Measurements from ENCODE around the gene PA2G4. TPM values are rescaled to one million over a fixed set of nuclear protein-coding genes. Genes with fewer than 3 reads are reported as not detected.
A peak's percentile ranks its signal among the peaks of the same experiment; 100 is the strongest.

Gene PA2G4
- polyA plus RNA-seq, 1 donor from 2014 or later: 115 TPM

DNA sequence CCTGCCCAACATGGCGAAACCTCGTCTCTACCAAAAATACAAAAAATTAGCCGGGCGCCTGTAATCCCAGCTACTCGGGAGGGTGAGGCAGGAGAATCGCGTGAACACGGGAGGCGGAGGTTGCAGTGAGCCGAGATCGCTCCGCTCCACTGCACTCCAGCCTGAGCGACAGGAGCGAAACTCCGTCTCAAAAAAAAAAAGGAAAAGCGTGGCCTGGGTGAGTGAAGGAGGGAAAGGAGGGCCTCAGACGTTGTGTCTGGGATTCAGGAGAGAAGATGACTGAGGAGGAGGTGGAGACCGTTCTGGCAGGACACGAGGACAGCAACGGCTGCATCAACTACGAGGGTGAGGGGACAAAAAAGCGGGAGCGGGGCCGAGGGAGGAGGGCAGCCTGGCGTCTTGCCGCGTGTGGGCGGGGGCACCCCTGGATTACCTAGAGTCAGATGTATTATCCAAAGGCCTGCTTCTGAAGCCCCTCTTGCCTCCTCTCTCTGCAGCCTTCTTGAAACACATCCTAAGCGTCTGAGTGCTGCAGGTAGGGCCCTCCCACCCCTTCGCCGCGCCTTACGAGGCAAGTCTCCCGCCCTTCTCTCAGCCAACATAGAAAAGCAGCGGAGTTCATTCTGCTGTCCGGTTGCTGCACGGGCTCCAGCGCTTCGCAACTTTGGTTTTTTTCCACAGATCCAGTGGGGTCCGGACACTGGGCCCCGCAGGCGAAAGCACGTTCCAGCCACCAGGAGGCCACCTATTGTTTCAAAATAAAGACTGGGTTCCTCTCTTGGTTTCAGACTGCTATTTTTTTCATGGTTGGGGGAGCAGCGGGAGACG is 53.1 kb downstream of the PA2G4 start:
- peak overlapping the region; percentile 98 for H3K27ac ChIP-seq (ENCODE audit: low read length)
- no peaks in the 10 kb centered on the region for H3K9me3 ChIP-seq (ENCODE audit: low read length)
- no peaks in the 10 kb centered on the region for H3K27me3 ChIP-seq (ENCODE audit: insufficient read depth, low read depth, low read length)
- peaks cover 40% of the 10 kb centered on the region for H3K79me2 ChIP-seq (replicated peaks; ENCODE audit: insufficient read depth, low read length)
- peak overlapping the region; percentile 79 for H3K4me3 ChIP-seq (ENCODE audit: low read length)
- H3K9ac ChIP-seq (ENCODE audit: low read length): peak overlapping the region; percentile 92
- H3K9me2 ChIP-seq (ENCODE audit: insufficient read depth, low read length): no peaks in the 10 kb centered on the region
- TF ChIP-seq, protein P1, sequence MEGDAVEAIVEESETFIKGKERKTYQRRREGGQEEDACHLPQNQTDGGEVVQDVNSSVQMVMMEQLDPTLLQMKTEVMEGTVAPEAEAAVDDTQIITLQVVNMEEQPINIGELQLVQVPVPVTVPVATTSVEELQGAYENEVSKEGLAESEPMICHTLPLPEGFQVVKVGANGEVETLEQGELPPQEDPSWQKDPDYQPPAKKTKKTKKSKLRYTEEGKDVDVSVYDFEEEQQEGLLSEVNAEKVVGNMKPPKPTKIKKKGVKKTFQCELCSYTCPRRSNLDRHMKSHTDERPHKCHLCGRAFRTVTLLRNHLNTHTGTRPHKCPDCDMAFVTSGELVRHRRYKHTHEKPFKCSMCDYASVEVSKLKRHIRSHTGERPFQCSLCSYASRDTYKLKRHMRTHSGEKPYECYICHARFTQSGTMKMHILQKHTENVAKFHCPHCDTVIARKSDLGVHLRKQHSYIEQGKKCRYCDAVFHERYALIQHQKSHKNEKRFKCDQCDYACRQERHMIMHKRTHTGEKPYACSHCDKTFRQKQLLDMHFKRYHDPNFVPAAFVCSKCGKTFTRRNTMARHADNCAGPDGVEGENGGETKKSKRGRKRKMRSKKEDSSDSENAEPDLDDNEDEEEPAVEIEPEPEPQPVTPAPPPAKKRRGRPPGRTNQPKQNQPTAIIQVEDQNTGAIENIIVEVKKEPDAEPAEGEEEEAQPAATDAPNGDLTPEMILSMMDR (IDR thresholded peaks at IDR 0.05; ENCODE audit: poor library complexity, severe bottlenecking): peak; percentile 34
- TF ChIP-seq EZH2 (IDR thresholded peaks at IDR 0.05; ENCODE audit: borderline replicate concordance, insufficient read depth, low read length, poor library complexity, severe bottlenecking) (no peak), RAD21 (conservative IDR thresholded peaks at IDR 0.05) (peak; percentile 8), MXI1 (conservative IDR thresholded peaks at IDR 0.05; ENCODE audit: poor library complexity, severe bottlenecking) (peak; percentile 31), EP300 (conservative IDR thresholded peaks at IDR 0.05; ENCODE audit: poor library complexity, severe bottlenecking) (no peak), POLR2AphosphoS5 (IDR thresholded peaks at IDR 0.05) (peak; percentile 7)
- TF ChIP-seq, protein P2, sequence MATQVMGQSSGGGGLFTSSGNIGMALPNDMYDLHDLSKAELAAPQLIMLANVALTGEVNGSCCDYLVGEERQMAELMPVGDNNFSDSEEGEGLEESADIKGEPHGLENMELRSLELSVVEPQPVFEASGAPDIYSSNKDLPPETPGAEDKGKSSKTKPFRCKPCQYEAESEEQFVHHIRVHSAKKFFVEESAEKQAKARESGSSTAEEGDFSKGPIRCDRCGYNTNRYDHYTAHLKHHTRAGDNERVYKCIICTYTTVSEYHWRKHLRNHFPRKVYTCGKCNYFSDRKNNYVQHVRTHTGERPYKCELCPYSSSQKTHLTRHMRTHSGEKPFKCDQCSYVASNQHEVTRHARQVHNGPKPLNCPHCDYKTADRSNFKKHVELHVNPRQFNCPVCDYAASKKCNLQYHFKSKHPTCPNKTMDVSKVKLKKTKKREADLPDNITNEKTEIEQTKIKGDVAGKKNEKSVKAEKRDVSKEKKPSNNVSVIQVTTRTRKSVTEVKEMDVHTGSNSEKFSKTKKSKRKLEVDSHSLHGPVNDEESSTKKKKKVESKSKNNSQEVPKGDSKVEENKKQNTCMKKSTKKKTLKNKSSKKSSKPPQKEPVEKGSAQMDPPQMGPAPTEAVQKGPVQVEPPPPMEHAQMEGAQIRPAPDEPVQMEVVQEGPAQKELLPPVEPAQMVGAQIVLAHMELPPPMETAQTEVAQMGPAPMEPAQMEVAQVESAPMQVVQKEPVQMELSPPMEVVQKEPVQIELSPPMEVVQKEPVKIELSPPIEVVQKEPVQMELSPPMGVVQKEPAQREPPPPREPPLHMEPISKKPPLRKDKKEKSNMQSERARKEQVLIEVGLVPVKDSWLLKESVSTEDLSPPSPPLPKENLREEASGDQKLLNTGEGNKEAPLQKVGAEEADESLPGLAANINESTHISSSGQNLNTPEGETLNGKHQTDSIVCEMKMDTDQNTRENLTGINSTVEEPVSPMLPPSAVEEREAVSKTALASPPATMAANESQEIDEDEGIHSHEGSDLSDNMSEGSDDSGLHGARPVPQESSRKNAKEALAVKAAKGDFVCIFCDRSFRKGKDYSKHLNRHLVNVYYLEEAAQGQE (IDR thresholded peaks at IDR 0.05; ENCODE audit: borderline replicate concordance): no peak
- H4K20me1 ChIP-seq (ENCODE audit: insufficient read depth): peaks cover 5% of the 10 kb centered on the region
- H2AFZ ChIP-seq (ENCODE audit: low read depth, low read length): peak overlapping the region; percentile 42
- peak overlapping the region; percentile 69 for H3K4me2 ChIP-seq (ENCODE audit: low read length)
- H3K36me3 ChIP-seq (ENCODE audit: insufficient read depth, low read length): peaks cover 13% of the 10 kb centered on the region
- no peaks in the 10 kb centered on the region for H3F3A ChIP-seq (ENCODE audit: insufficient read depth, low read length, poor library complexity, severe bottlenecking)

DNA sequence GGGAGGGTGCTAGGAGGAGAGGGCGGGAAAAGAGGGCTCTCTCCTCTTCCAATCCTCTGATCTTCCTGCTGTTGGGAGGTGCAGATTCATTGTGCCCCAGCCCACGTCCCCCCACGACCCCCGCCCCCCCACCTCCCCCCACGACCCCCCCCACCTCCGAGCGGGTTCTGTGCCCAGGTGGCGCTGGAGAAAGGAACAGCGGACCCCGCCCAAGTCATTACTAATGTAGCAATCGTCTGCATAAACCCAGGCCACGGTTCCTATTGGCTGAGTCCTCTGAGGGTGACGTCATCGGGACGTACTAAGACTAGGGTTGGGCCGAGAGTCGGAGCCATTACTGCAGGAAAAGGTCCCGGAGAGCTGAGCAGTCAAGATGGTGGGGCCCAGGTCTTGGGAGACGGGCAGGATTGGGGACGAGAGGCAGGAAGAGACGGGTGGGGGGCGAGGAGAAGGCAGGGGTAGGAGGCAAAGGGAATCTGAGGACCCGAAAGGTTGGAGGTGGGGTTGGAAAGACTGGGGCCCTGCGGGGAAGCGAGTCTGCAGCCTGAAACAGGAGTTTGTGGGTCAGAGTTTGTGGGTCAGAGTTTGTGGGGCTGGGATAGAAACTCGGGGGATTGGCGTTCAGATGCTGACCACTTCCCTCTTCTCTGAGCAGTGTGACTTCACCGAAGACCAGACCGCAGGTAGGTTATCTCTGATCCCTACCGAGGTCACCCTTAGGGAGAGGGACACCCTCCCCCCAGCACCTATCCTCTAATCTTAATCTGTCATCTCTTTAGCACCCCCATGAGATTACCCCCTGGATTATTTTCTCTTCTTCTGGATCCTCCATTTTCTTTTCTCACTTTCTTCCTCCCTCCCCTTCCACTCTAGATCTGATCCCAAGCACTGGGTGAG is 53.9 kb downstream of the PA2G4 start, which contains the start of gene MYL6:
Gene MYL6 (plus strand): TSS at position 331 of the 897 bp plus-strand sequence. CDS start 43 bp downstream, at position 374.
- H3K9me2 ChIP-seq (ENCODE audit: insufficient read depth, low read length): no peaks in the 10 kb centered on the region
- peak within 1 kb of the TSS; percentile 79 for H3K4me3 ChIP-seq (ENCODE audit: low read length)
- H3K27me3 ChIP-seq (ENCODE audit: insufficient read depth, low read depth, low read length): no peaks in the 10 kb centered on the region
- no peaks in the 10 kb centered on the region for H3K9me3 ChIP-seq (ENCODE audit: low read length)
- peaks cover 31% of the 10 kb centered on the region for H3K79me2 ChIP-seq (replicated peaks; ENCODE audit: insufficient read depth, low read length)
- TF ChIP-seq POLR2AphosphoS5 (IDR thresholded peaks at IDR 0.05): peak; percentile 99
- TF ChIP-seq SMC3 (conservative IDR thresholded peaks at IDR 0.05; ENCODE audit: poor library complexity): no peak
- TF ChIP-seq, protein P2 (IDR thresholded peaks at IDR 0.05; ENCODE audit: borderline replicate concordance): peak; percentile 71
- peak; percentile 56 for TF ChIP-seq TAF1 (IDR thresholded peaks at IDR 0.05; ENCODE audit: low read depth)
- H3K9ac ChIP-seq (ENCODE audit: low read length): peak within 1 kb of the TSS; percentile 97
- H3K36me3 ChIP-seq (ENCODE audit: insufficient read depth, low read length): peaks cover 13% of the 10 kb centered on the region
- H3F3A ChIP-seq (ENCODE audit: insufficient read depth, low read length, poor library complexity, severe bottlenecking): peaks cover 5% of the 10 kb centered on the region
- peak within 1 kb of the TSS; percentile 42 for H2AFZ ChIP-seq (ENCODE audit: low read depth, low read length)
- H3K4me2 ChIP-seq (ENCODE audit: low read length): peak within 1 kb of the TSS; percentile 97
- peaks cover 5% of the 10 kb centered on the region for H4K20me1 ChIP-seq (ENCODE audit: insufficient read depth)
- peak within 1 kb of the TSS; percentile 98 for H3K27ac ChIP-seq (ENCODE audit: low read length)

Data from neural cell (in vitro differentiated cells).